D721Med (cell line): ENCODE data around the gene RDH13.

ENCODE experiments used
- DNase-seq: peaks from one replicate; pipeline ENCODE4 v3.0.0; 2011; ENCODE audit warnings: low spot score; ENCODE audit not compliant: insufficient read length
- FAIRE-seq: peaks from 2 replicates; lab custom pipeline; 2011; peaks lifted over from hg19 to GRCh38; lab: Jason Lieb, UNC
- TF ChIP-seq, protein P1 (sequence below): IDR thresholded peaks from 2 replicates; pipeline ENCODE4 v1.5.1; 2012; ENCODE audit warnings: mild to moderate bottlenecking, control low read depth; ENCODE audit not compliant: insufficient read depth; ENCODE audit errors: missing control alignments

RDH13 gene

DNA sequence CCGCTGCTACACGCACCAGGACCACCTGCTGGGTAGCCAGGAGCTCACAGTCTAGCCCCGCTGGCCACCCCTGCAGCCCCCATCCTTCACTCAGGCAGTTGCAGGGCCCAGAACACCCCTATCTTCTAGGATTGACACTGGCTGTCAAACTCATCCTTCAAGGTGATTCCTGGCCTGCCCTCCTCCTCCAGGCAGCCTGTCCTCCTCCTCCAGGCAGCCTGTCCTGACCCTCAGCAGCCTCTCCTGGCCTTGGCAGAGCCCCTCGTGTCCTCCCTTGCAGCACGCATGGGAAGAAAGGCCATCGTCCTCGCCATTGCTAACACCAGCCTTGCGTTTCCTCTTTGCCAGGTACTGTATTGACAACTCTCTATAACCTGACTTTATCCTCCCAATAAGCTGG lies 9.0 kb upstream of the RDH13 start:
- TF ChIP-seq, protein P1, sequence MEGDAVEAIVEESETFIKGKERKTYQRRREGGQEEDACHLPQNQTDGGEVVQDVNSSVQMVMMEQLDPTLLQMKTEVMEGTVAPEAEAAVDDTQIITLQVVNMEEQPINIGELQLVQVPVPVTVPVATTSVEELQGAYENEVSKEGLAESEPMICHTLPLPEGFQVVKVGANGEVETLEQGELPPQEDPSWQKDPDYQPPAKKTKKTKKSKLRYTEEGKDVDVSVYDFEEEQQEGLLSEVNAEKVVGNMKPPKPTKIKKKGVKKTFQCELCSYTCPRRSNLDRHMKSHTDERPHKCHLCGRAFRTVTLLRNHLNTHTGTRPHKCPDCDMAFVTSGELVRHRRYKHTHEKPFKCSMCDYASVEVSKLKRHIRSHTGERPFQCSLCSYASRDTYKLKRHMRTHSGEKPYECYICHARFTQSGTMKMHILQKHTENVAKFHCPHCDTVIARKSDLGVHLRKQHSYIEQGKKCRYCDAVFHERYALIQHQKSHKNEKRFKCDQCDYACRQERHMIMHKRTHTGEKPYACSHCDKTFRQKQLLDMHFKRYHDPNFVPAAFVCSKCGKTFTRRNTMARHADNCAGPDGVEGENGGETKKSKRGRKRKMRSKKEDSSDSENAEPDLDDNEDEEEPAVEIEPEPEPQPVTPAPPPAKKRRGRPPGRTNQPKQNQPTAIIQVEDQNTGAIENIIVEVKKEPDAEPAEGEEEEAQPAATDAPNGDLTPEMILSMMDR, result no peak
- FAIRE-seq, result no peak
- DNase-seq, result no peak

DNA sequence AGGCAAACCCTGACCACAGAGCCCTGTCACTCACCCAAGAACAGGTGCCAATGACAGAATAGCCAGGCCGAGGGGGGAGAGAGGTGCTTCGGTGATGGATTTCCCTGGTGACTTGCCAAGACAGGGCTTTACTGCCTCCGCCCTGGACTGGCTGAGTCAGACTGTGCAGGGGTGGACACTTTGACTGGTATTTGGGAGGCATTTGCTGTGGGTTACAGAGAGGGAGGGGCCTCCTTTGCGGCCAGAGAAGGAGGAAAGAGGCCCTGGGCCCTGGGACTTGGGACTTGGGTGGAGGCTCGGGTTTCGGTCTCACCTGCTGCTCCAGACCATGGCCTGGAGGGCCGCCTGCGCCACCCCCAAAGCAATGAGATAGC lies 8.2 kb upstream of the RDH13 start:
- DNase-seq, result no peak
- TF ChIP-seq, protein P1, result no peak
- no peak for FAIRE-seq

GRCh38 chr19:55070466-55071128 lies 7.6 kb upstream of the RDH13 start:
- TF ChIP-seq, protein P1, result no peak
- FAIRE-seq (no peak), DNase-seq (no peak)

GRCh38 chr19:55069865-55070197 lies 6.9 kb upstream of the RDH13 start:
- FAIRE-seq, result no peak
- TF ChIP-seq, protein P1, result no peak
- DNase-seq, result no peak

- TF ChIP-seq, protein P1, result no peak
- no peak for FAIRE-seq
- DNase-seq, result no peak
Observed at GRCh38 chr19:55068950-55069864, 6.3 kb upstream of the RDH13 start.

- TF ChIP-seq, protein P1, result no peak
- no peak for DNase-seq
- FAIRE-seq, result no peak
Observed at GRCh38 chr19:55067869-55068268, 4.9 kb upstream of the RDH13 start.
